Mesodermal cell (in vitro differentiated cells): ENCODE results near the gene SRM. TPM values are rescaled to one million over a fixed set of nuclear protein-coding genes. Genes with fewer than 3 reads are reported as not detected.
"Not testable (repeated sequence)": the region's sequence is repeated elsewhere in the genome, so short reads cannot be mapped to it uniquely, and the experiment has no call there.

Source experiments
- H3K27ac ChIP-seq: 2 replicates; pipeline ENCODE4 v1.7.0; 2013; ENCODE audit warnings: mild to moderate bottlenecking, low read depth, low read length, moderate library complexity; ENCODE audit not compliant: severe bottlenecking
- H3K36me3 ChIP-seq: 2 replicates; pipeline ENCODE4 v1.7.1; 2013; ENCODE audit warnings: mild to moderate bottlenecking, low read length, moderate library complexity; ENCODE audit not compliant: control insufficient read depth, insufficient read depth
- H3K4me1 ChIP-seq: one replicate; pipeline ENCODE4 v1.7.1; 2013; ENCODE audit warnings: mild to moderate bottlenecking, low read length; ENCODE audit not compliant: insufficient read depth, control insufficient read depth, poor library complexity, severe bottlenecking
- H3K4me3 ChIP-seq: 2 replicates; pipeline ENCODE4 v1.7.0; 2013; ENCODE audit warnings: low read length, control low read depth, mild to moderate bottlenecking; ENCODE audit not compliant: insufficient read depth, poor library complexity, severe bottlenecking; ENCODE audit errors: extremely low read depth
- H3K9me3 ChIP-seq: 2 replicates; pipeline ENCODE4 v1.7.1; 2013; ENCODE audit warnings: mild to moderate bottlenecking, low read length, moderate library complexity; ENCODE audit not compliant: control insufficient read depth
- WGBS, 2 experiments: methylation state at CpG; one replicate each; pipeline ENCODE4 v1.1.5; 2013; ENCODE audit warnings: missing lambda C conversion rate in 2 of 2; ENCODE audit not compliant: insufficient coverage in 2 of 2; 5-methylcytosine and 5-hydroxymethylcytosine counted together
- polyA plus RNA-seq, 2 experiments: library from polyadenylated mRNA; stranded (reverse); fragments of 50-300 nt; gene quantifications; one replicate each; pipeline ENCODE4 v1.2.3, GENCODE V29; 2013

SRM gene
- polyA plus RNA-seq (2013, experiment 1 of 2): 146 TPM
- 113 TPM for polyA plus RNA-seq (2013, experiment 2 of 2)

- H3K4me3 ChIP-seq: peak within 1 kb of the TSS; percentile 79
Observed at GRCh38 chr1:11059968-11060830, at the start of gene SRM. TSS of gene SRM (minus strand) at chr1:11060018. CDS start at chr1:11059943, 75 bp downstream.

GRCh38 chr1:11109047-11109760 is 49.4 kb upstream of the SRM start:
- WGBS, 2 experiments: 92 to 93% methylated on average over 5 of the region's 7 CpGs
- no peaks in the 10 kb centered on the region for H3K9me3 ChIP-seq
- H3K36me3 ChIP-seq: peaks cover 78% of the 10 kb centered on the region
- no peak overlapping the region for H3K27ac ChIP-seq
- H3K4me1 ChIP-seq: no peaks in the 10 kb centered on the region
- no peak overlapping the region for H3K4me3 ChIP-seq

More at GRCh38 chr1:11059968-11060830, at the start of gene SRM:
- H3K27ac ChIP-seq: peak within 1 kb of the TSS; percentile 77
- peaks cover 48% of the 10 kb centered on the region for H3K36me3 ChIP-seq
- H3K4me1 ChIP-seq: peaks cover 14% of the 10 kb centered on the region
- 0 to 2% methylated on average over 57 to 73 of the region's 83 CpGs for WGBS, 2 experiments
- no peaks in the 10 kb centered on the region for H3K9me3 ChIP-seq

- Histone ChIP-seq H3K4me3 (no peak overlapping the region), H3K36me3 (peaks cover 62% of the 10 kb centered on the region), H3K27ac (no peak overlapping the region), H3K4me1 (no peaks in the 10 kb centered on the region), H3K9me3 (no peaks in the 10 kb centered on the region)
- 100% methylated on average over 4 of the region's 5 CpGs for WGBS, 2 experiments
Observed at GRCh38 chr1:11107599-11107998, 47.8 kb upstream of the SRM start.

GRCh38 chr1:11105586-11105985 is 45.8 kb upstream of the SRM start:
- 90 to 92% methylated on average over 5 to 6 of the region's 10 CpGs for whole genome bisulfite sequencing, 2 experiments
- Histone ChIP-seq H3K27ac (no peak overlapping the region), H3K36me3 (peaks cover 43% of the 10 kb centered on the region), H3K4me1 (no peaks in the 10 kb centered on the region), H3K9me3 (no peaks in the 10 kb centered on the region), H3K4me3 (no peak overlapping the region)

GRCh38 chr1:11101347-11101746 is 41.5 kb upstream of the SRM start:
- Histone ChIP-seq H3K36me3 (peaks cover 26% of the 10 kb centered on the region), H3K4me1 (no peaks in the 10 kb centered on the region), H3K9me3 (no peaks in the 10 kb centered on the region), H3K27ac (no peak overlapping the region), H3K4me3 (no peak overlapping the region)
- 94 to 95% methylated on average over 6 of the region's 6 CpGs for WGBS, 2 experiments

- peaks cover 26% of the 10 kb centered on the region for H3K36me3 ChIP-seq
- not testable (repeated sequence) for H3K9me3 ChIP-seq, H3K4me1 ChIP-seq, H3K4me3 ChIP-seq, H3K27ac ChIP-seq
- 95% methylated on average over 15 to 17 of the region's 17 CpGs for WGBS, 2 experiments
Observed at GRCh38 chr1:11100806-11101205, 41.0 kb upstream of the SRM start.

GRCh38 chr1:11100149-11100493 is 40.3 kb upstream of the SRM start:
- Histone ChIP-seq H3K4me1 (no peaks in the 10 kb centered on the region), H3K9me3 (no peaks in the 10 kb centered on the region), H3K27ac (no peak overlapping the region), H3K36me3 (peaks cover 29% of the 10 kb centered on the region), H3K4me3 (peak overlapping the region; percentile 87)
- WGBS, 2 experiments: 85 to 87% methylated on average over 11 to 13 of the region's 13 CpGs

- H3K27ac ChIP-seq: peak within 1 kb of the TSS; percentile 85
- 0 to 1% methylated on average over 71 to 72 of the region's 78 CpGs for WGBS, 2 experiments
- peak within 1 kb of the TSS; percentile 87 for H3K4me3 ChIP-seq
- no peaks in the 10 kb centered on the region for H3K9me3 ChIP-seq
- no peaks in the 10 kb centered on the region for H3K4me1 ChIP-seq
- peaks cover 35% of the 10 kb centered on the region for H3K36me3 ChIP-seq
Observed at GRCh38 chr1:11099310-11100148, 39.7 kb upstream of the SRM start, which contains the start of gene EXOSC10. TSS of gene EXOSC10 (minus strand) at chr1:11099869. CDS start at chr1:11099831, 38 bp downstream.

- no peaks in the 10 kb centered on the region for H3K9me3 ChIP-seq
- peaks cover 41% of the 10 kb centered on the region for H3K36me3 ChIP-seq
- H3K27ac ChIP-seq: peak overlapping the region; percentile 85
- no peaks in the 10 kb centered on the region for H3K4me1 ChIP-seq
- peak overlapping the region; percentile 87 for H3K4me3 ChIP-seq
- 0% methylated on average over 1 to 2 of the region's 5 CpGs for WGBS, 2 experiments
Observed at GRCh38 chr1:11098931-11099309, 39.1 kb upstream of the SRM start.

- H3K9me3 ChIP-seq, H3K27ac ChIP-seq, H3K4me1 ChIP-seq, H3K4me3 ChIP-seq: not testable (repeated sequence)
- WGBS, 2 experiments: no CpG with 5 or more reads among the region's 3 CpGs
- H3K36me3 ChIP-seq: peaks cover 69% of the 10 kb centered on the region
Observed at GRCh38 chr1:11083784-11084183, 24.0 kb upstream of the SRM start.
